Measurements from ENCODE around the gene TNFAIP8. TPM values are rescaled to one million over a fixed set of nuclear protein-coding genes. Genes with fewer than 3 reads are reported as not detected.

Gene TNFAIP8
- total and polyA plus RNA-seq, 2 donors (not counting 1 experiment from before 2014, with no cell fraction given): 67.3 to 109 TPM

- Histone ChIP-seq H2AFZ (ENCODE audit: insufficient read depth, low read depth, low read length, poor library complexity, severe bottlenecking) (no peak overlapping the region), H3K4me2 (replicated peaks; ENCODE audit: low read depth, low read length, poor library complexity, severe bottlenecking) (peak overlapping the region; percentile 35), H3K9ac (ENCODE audit: low read length) (no peak overlapping the region), H4K20me1 (ENCODE audit: control insufficient read depth, insufficient read depth, low read length, poor library complexity, severe bottlenecking) (peaks cover 33% of the 10 kb centered on the region), H3K36me3 (replicated peaks in 1 of 2; ENCODE audit: control extremely low read depth in 1 of 2, control insufficient read depth in 1 of 2, extremely low read depth in 1 of 2, insufficient read depth in 2 of 2, low read length in 1 of 2) (peaks cover 4 to 20% of the 10 kb centered on the region in 2 experiments), H3K27ac (ENCODE audit: low read length in 2 of 2) (peak overlapping the region; percentile 9 to 71), H3K79me2 (ENCODE audit: control insufficient read depth, insufficient read depth, low read length) (peaks cover 100% of the 10 kb centered on the region), H3K9me3 (ENCODE audit: control extremely low read depth in 1 of 3, control insufficient read depth in 2 of 3, insufficient read depth in 1 of 3, low read length in 2 of 3) (no peaks in the 10 kb centered on the region), H3K4me1 (ENCODE audit: control insufficient read depth in 2 of 2, insufficient read depth in 2 of 2, low read length in 2 of 2) (peaks cover 60 to 66% of the 10 kb centered on the region in 2 donors), H3K4me3 (ENCODE audit: control extremely low read depth in 1 of 5, extremely low read depth in 1 of 5, insufficient read depth in 1 of 5, low read depth in 2 of 5, low read length in 4 of 5) (no peak overlapping the region), H3K27me3 (replicated peaks in 1 of 4; ENCODE audit: control extremely low read depth in 1 of 4, control insufficient read depth in 3 of 4, insufficient read depth in 4 of 4, low read length in 3 of 4) (no peaks in the 10 kb centered on the region)
- intact Hi-C loops (cut with micrococcal nuclease): no loop called here
- Mint-ChIP-seq H3K4me1 (peaks cover 77% of the 10 kb centered on the region), H3K4me3 (peak overlapping the region; percentile 10), H3K27me3 (no peaks in the 10 kb centered on the region), H3K27ac (peak overlapping the region; percentile 85), H3K9me3 (ENCODE audit: insufficient read depth) (no peaks in the 10 kb centered on the region)
- DNase-seq (no peak), ATAC-seq (ENCODE audit: low read depth) (peak; percentile 53)
- WGBS (ENCODE audit: insufficient coverage): no CpG with 5 or more reads among the region's 2 CpGs
- ChIA-PET POLR2A (interaction anchor here (0.5 kb wide), 1 partner anchor 11 kb away, joined by 4 read pairs; no protein-coding TSS in a partner anchor), CTCF (interaction anchor here (0.6 to 3.1 kb wide), 11 partner anchors 14 to 105 kb away, joined by 3 to 14 read pairs (median 4); no protein-coding TSS in a partner anchor)
- TF ChIP-seq, protein P1, sequence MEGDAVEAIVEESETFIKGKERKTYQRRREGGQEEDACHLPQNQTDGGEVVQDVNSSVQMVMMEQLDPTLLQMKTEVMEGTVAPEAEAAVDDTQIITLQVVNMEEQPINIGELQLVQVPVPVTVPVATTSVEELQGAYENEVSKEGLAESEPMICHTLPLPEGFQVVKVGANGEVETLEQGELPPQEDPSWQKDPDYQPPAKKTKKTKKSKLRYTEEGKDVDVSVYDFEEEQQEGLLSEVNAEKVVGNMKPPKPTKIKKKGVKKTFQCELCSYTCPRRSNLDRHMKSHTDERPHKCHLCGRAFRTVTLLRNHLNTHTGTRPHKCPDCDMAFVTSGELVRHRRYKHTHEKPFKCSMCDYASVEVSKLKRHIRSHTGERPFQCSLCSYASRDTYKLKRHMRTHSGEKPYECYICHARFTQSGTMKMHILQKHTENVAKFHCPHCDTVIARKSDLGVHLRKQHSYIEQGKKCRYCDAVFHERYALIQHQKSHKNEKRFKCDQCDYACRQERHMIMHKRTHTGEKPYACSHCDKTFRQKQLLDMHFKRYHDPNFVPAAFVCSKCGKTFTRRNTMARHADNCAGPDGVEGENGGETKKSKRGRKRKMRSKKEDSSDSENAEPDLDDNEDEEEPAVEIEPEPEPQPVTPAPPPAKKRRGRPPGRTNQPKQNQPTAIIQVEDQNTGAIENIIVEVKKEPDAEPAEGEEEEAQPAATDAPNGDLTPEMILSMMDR (IDR thresholded peaks at IDR 0.05): no peak
- no peak for TF ChIP-seq EZH2 (IDR thresholded peaks at IDR 0.05; ENCODE audit: borderline replicate concordance, insufficient read depth, low read depth, low read length, poor library complexity, severe bottlenecking)
Measured at GRCh38 chr5:119379942-119380547, 24.2 kb downstream of the TNFAIP8 start.

DNA sequence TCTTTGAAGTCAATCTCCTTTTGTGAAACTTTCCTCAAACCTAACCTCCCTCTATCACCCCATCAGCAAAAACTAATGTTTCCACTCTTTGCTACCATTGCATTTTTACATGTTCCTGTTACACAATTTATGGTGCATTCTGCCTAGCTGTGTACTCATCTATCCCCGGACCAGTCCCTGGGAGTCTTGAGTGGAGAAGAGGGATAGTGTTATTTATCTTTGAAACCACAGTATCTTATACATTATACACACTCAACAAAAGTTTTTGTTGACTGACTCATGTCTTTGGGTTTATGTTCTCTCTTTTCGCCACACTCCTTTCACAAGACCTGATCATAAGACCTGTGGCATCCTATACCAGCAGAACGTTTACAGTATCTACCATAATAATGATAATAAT, 26.4 kb downstream of the TNFAIP8 start:
- no peaks in the 10 kb centered on the region for H3K9me3 ChIP-seq (ENCODE audit: control extremely low read depth in 1 of 3, control insufficient read depth in 2 of 3, insufficient read depth in 1 of 3, low read length in 2 of 3)
- Mint-ChIP-seq H3K27me3 (no peaks in the 10 kb centered on the region), H3K9me3 (ENCODE audit: insufficient read depth) (no peaks in the 10 kb centered on the region), H3K4me3 (no peak overlapping the region), H3K27ac (peak overlapping the region; percentile 88), H3K4me1 (peaks cover 89% of the 10 kb centered on the region)
- no peak overlapping the region for H3K4me3 ChIP-seq (ENCODE audit: control extremely low read depth in 1 of 5, extremely low read depth in 1 of 5, insufficient read depth in 1 of 5, low read depth in 2 of 5, low read length in 4 of 5)
- peak overlapping the region in 1 of 2 donors; percentile 71 for H3K27ac ChIP-seq (ENCODE audit: low read length in 2 of 2)
- H3K4me2 ChIP-seq (replicated peaks; ENCODE audit: low read depth, low read length, poor library complexity, severe bottlenecking): no peak overlapping the region
- H3K9ac ChIP-seq (ENCODE audit: low read length): no peak overlapping the region
- intact Hi-C loops (cut with micrococcal nuclease): no loop called here
- POLR2A ChIA-PET: no interaction called here
- H2AFZ ChIP-seq (ENCODE audit: insufficient read depth, low read depth, low read length, poor library complexity, severe bottlenecking): no peak overlapping the region
- DNase-seq (no peak), ATAC-seq (ENCODE audit: low read depth) (no peak)
- no CpG with 5 or more reads among the region's 3 CpGs for WGBS (ENCODE audit: insufficient coverage)
- H3K27me3 ChIP-seq (replicated peaks in 1 of 4; ENCODE audit: control extremely low read depth in 1 of 4, control insufficient read depth in 3 of 4, insufficient read depth in 4 of 4, low read length in 3 of 4): no peaks in the 10 kb centered on the region
- H3K36me3 ChIP-seq (replicated peaks in 1 of 2; ENCODE audit: control extremely low read depth in 1 of 2, control insufficient read depth in 1 of 2, extremely low read depth in 1 of 2, insufficient read depth in 2 of 2, low read length in 1 of 2): peaks cover 0 to 23% of the 10 kb centered on the region in 2 experiments
- peaks cover 80 to 83% of the 10 kb centered on the region in 2 donors for H3K4me1 ChIP-seq (ENCODE audit: control insufficient read depth in 2 of 2, insufficient read depth in 2 of 2, low read length in 2 of 2)
- H4K20me1 ChIP-seq (ENCODE audit: control insufficient read depth, insufficient read depth, low read length, poor library complexity, severe bottlenecking): peaks cover 29% of the 10 kb centered on the region
- peaks cover 100% of the 10 kb centered on the region for H3K79me2 ChIP-seq (ENCODE audit: control insufficient read depth, insufficient read depth, low read length)
- no peak for TF ChIP-seq EZH2 (IDR thresholded peaks at IDR 0.05; ENCODE audit: borderline replicate concordance, insufficient read depth, low read depth, low read length, poor library complexity, severe bottlenecking)
- TF ChIP-seq, protein P1 (IDR thresholded peaks at IDR 0.05): no peak
- CTCF ChIA-PET: interaction anchor here (1.9 kb wide), 1 partner anchor 31 kb away, joined by 4 read pairs; no protein-coding TSS in a partner anchor
